ENCODE data around the gene GLRX5. TPM values are rescaled to one million over a fixed set of nuclear protein-coding genes. Genes with fewer than 3 reads are reported as not detected.

Gene GLRX5
- total RNA-seq, 1 experiment from 2014 or later = 72.8 TPM

DNA sequence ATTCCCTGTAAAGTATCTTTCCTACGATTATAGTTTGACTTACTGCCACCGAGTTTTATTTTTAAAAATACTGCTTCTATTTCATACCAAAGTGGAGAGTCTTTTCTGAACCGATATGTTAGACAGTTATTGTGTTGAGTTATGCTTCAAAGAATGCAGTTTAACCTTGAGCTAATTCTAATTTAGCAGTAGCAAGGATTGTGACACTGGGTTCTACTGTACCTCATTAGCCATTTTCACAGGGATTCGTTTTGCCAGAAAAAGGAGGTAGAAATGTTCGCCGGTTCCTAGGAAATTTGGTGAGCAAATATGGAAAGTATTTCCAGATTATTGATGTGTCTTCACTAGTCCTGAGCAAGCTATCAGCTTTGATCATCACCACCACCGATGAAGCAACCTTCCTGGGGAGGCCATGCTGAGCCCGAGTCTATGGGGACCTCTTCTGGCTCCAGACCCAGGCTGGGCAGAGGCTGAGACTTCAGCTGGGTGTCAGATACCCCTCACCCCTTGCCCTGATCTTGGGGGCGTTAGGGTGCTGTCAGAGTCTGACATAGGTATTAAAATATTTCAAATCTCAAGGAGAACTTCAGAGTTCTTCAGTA, 13.6 kb downstream of the GLRX5 start:
- TF ChIP-seq ZBTB21 (CRISPR knock-in tag; IDR thresholded peaks at IDR 0.05; ENCODE audit: borderline replicate concordance) (no peak), ZNF263 (CRISPR knock-in tag; IDR thresholded peaks at IDR 0.05; ENCODE audit: low read depth) (no peak), GRHL2 (CRISPR knock-in tag; IDR thresholded peaks at IDR 0.05; ENCODE audit: insufficient replicate concordance, severe bottlenecking) (no peak), CBFB (CRISPR knock-in tag; IDR thresholded peaks at IDR 0.05; ENCODE audit: low read depth) (no peak), FOXP1 (CRISPR knock-in tag; IDR thresholded peaks at IDR 0.05; ENCODE audit: borderline replicate concordance) (no peak), ESRRA (CRISPR knock-in tag; IDR thresholded peaks at IDR 0.05; ENCODE audit: borderline replicate concordance) (no peak), TP53 (CRISPR knock-in tag; IDR thresholded peaks at IDR 0.05) (no peak), ZNF416 (CRISPR knock-in tag; IDR thresholded peaks at IDR 0.05) (no peak), EMX1 (CRISPR knock-in tag; IDR thresholded peaks at IDR 0.05) (no peak), MYBL2 (CRISPR knock-in tag; IDR thresholded peaks at IDR 0.05) (no peak)
- TF ChIP-seq, protein P1, sequence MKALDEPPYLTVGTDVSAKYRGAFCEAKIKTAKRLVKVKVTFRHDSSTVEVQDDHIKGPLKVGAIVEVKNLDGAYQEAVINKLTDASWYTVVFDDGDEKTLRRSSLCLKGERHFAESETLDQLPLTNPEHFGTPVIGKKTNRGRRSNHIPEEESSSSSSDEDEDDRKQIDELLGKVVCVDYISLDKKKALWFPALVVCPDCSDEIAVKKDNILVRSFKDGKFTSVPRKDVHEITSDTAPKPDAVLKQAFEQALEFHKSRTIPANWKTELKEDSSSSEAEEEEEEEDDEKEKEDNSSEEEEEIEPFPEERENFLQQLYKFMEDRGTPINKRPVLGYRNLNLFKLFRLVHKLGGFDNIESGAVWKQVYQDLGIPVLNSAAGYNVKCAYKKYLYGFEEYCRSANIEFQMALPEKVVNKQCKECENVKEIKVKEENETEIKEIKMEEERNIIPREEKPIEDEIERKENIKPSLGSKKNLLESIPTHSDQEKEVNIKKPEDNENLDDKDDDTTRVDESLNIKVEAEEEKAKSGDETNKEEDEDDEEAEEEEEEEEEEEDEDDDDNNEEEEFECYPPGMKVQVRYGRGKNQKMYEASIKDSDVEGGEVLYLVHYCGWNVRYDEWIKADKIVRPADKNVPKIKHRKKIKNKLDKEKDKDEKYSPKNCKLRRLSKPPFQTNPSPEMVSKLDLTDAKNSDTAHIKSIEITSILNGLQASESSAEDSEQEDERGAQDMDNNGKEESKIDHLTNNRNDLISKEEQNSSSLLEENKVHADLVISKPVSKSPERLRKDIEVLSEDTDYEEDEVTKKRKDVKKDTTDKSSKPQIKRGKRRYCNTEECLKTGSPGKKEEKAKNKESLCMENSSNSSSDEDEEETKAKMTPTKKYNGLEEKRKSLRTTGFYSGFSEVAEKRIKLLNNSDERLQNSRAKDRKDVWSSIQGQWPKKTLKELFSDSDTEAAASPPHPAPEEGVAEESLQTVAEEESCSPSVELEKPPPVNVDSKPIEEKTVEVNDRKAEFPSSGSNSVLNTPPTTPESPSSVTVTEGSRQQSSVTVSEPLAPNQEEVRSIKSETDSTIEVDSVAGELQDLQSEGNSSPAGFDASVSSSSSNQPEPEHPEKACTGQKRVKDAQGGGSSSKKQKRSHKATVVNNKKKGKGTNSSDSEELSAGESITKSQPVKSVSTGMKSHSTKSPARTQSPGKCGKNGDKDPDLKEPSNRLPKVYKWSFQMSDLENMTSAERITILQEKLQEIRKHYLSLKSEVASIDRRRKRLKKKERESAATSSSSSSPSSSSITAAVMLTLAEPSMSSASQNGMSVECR (CRISPR knock-in tag; IDR thresholded peaks at IDR 0.05; ENCODE audit: borderline replicate concordance) = no peak
- TF ChIP-seq, protein P2, sequence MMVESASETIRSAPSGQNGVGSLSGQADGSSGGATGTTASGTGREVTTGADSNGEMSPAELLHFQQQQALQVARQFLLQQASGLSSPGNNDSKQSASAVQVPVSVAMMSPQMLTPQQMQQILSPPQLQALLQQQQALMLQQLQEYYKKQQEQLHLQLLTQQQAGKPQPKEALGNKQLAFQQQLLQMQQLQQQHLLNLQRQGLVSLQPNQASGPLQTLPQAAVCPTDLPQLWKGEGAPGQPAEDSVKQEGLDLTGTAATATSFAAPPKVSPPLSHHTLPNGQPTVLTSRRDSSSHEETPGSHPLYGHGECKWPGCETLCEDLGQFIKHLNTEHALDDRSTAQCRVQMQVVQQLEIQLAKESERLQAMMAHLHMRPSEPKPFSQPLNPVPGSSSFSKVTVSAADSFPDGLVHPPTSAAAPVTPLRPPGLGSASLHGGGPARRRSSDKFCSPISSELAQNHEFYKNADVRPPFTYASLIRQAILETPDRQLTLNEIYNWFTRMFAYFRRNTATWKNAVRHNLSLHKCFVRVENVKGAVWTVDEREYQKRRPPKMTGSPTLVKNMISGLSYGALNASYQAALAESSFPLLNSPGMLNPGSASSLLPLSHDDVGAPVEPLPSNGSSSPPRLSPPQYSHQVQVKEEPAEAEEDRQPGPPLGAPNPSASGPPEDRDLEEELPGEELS (CRISPR knock-in tag; IDR thresholded peaks at IDR 0.05) = no peak
- TF ChIP-seq, protein P3, sequence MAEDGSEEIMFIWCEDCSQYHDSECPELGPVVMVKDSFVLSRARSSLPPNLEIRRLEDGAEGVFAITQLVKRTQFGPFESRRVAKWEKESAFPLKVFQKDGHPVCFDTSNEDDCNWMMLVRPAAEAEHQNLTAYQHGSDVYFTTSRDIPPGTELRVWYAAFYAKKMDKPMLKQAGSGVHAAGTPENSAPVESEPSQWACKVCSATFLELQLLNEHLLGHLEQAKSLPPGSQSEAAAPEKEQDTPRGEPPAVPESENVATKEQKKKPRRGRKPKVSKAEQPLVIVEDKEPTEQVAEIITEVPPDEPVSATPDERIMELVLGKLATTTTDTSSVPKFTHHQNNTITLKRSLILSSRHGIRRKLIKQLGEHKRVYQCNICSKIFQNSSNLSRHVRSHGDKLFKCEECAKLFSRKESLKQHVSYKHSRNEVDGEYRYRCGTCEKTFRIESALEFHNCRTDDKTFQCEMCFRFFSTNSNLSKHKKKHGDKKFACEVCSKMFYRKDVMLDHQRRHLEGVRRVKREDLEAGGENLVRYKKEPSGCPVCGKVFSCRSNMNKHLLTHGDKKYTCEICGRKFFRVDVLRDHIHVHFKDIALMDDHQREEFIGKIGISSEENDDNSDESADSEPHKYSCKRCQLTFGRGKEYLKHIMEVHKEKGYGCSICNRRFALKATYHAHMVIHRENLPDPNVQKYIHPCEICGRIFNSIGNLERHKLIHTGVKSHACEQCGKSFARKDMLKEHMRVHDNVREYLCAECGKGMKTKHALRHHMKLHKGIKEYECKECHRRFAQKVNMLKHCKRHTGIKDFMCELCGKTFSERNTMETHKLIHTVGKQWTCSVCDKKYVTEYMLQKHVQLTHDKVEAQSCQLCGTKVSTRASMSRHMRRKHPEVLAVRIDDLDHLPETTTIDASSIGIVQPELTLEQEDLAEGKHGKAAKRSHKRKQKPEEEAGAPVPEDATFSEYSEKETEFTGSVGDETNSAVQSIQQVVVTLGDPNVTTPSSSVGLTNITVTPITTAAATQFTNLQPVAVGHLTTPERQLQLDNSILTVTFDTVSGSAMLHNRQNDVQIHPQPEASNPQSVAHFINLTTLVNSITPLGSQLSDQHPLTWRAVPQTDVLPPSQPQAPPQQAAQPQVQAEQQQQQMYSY (CRISPR knock-in tag; IDR thresholded peaks at IDR 0.05) = no peak
- TF ChIP-seq, protein P4, sequence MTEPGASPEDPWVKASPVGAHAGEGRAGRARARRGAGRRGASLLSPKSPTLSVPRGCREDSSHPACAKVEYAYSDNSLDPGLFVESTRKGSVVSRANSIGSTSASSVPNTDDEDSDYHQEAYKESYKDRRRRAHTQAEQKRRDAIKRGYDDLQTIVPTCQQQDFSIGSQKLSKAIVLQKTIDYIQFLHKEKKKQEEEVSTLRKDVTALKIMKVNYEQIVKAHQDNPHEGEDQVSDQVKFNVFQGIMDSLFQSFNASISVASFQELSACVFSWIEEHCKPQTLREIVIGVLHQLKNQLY (CRISPR knock-in tag; IDR thresholded peaks at IDR 0.05) = no peak
- Mint-ChIP-seq H3K27ac (no peak overlapping the region), H3K4me3 (no peak overlapping the region), H3K4me1 (peaks cover 16% of the 10 kb centered on the region), H3K27me3 (ENCODE audit: low read depth) (no peaks in the 10 kb centered on the region), H3K36me3 (peaks cover 19% of the 10 kb centered on the region), H3K9me3 (peaks cover 11% of the 10 kb centered on the region)
- CTCF ChIA-PET = interaction anchor here (0.8 to 3.3 kb wide), 2 partner anchors 22 to 96 kb away, joined by 3 to 11 read pairs; no protein-coding TSS in a partner anchor
- DNase-seq (ENCODE audit: low spot score) = no peak
- POLR2A ChIA-PET = no interaction called here
- no peak for ATAC-seq

Data from WTC11 (cell line).